K562 (cell line): ENCODE results near the gene MAGEB1. TPM values are rescaled to one million over a fixed set of nuclear protein-coding genes. Genes with fewer than 3 reads are reported as not detected.

ENCODE experiments used
- SIX5 ChIP-seq, 2 experiments: IDR thresholded peaks; 2 replicates each; pipeline ENCODE4 v1.6.1; 2011; ENCODE audit warnings: low read length in 2 of 2, borderline replicate concordance in 1 of 2, low read depth in 1 of 2, mild to moderate bottlenecking in 1 of 2, moderate library complexity in 1 of 2; ENCODE audit not compliant: insufficient read depth in 1 of 2
- ZFX ChIP-seq: sonication (generic); formaldehyde crosslinking; IDR thresholded peaks from 2 replicates; pipeline ENCODE4 v1.8.0; 2022; ENCODE audit warnings: mild to moderate bottlenecking, missing genetic modification reagents, moderate library complexity
- ZNF311 ChIP-seq: fragments of 250-450 bp; sonication (Bioruptor Pico); IDR thresholded peaks from 2 replicates; pipeline ENCODE4 v1.4.0; 2020; ENCODE audit warnings: mild to moderate bottlenecking, moderate library complexity
- polyA plus RNA-seq, 8 experiments: library from polyadenylated mRNA; depleted of rRNA in 4 of 8; stranded (reverse) in 5 of 8; unstranded in 3 of 8; fragments of >200 nt; fragmentation: Nextera tagmentation in 2 of 8; fragmentation: Illumina TruSeq in 1 of 8; extraction: Ambion mirVana in 2 of 8; extraction: Trizol in 1 of 8; gene quantifications; 2 replicates each; pipeline versions ENCODE4 v1.2.1 to v1.2.3, GENCODE V29; 2011 to 2014; ENCODE audit warnings: inconsistent platforms in 1 of 8, missing spikeins in 1 of 8
- total RNA-seq, 7 experiments: library from RNA; depleted of rRNA in 6 of 7; stranded (reverse); fragments of >200 nt in 6 of 7; fragmentation: Illumina TruSeq in 2 of 7; extraction: Trizol in 2 of 7; gene quantifications; 2 replicates each; pipeline versions ENCODE4 v1.2.1 to v1.2.3, GENCODE V29; 2011 to 2021; ENCODE audit warnings: low replicate concordance in 1 of 7
- TF ChIP-seq, protein P1 (sequence below), 2 experiments: fragments of 450-650 bp in 1 of 2; sonication (generic) in 1 of 2; formaldehyde crosslinking in 1 of 2; IDR thresholded peaks; 2 replicates each; pipeline versions ENCODE4 v1.7.1 to v1.9.0; 2016 to 2022; ENCODE audit warnings: inconsistent platforms in 1 of 2, mild to moderate bottlenecking in 1 of 2, missing genetic modification reagents in 1 of 2

Gene MAGEB1
- total and polyA plus RNA-seq, 9 of the 15 experiments (the other 6 are each of a cell fraction or from before 2014, with no cell fraction given), result 32.6 to 100 (median 43.4) TPM

DNA sequence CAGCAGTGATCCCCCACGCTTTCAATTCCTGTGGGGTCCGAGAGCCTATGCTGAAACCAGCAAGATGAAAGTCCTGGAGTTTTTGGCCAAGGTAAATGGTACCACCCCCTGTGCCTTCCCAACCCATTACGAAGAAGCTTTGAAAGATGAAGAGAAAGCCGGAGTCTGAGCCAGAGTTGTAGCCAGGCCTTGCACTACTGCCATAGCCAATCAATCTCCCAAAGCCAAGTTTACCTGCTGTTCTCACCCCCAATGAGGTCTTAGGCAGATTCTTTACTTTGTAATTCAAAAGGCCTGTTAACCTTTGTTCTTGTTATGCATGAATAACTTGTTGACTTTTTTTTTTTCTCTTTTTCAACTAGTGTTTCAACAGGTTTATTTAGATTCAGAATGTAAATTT, 27.6 kb upstream of the MAGEB1 start (continued):
- TF ChIP-seq, protein P1, sequence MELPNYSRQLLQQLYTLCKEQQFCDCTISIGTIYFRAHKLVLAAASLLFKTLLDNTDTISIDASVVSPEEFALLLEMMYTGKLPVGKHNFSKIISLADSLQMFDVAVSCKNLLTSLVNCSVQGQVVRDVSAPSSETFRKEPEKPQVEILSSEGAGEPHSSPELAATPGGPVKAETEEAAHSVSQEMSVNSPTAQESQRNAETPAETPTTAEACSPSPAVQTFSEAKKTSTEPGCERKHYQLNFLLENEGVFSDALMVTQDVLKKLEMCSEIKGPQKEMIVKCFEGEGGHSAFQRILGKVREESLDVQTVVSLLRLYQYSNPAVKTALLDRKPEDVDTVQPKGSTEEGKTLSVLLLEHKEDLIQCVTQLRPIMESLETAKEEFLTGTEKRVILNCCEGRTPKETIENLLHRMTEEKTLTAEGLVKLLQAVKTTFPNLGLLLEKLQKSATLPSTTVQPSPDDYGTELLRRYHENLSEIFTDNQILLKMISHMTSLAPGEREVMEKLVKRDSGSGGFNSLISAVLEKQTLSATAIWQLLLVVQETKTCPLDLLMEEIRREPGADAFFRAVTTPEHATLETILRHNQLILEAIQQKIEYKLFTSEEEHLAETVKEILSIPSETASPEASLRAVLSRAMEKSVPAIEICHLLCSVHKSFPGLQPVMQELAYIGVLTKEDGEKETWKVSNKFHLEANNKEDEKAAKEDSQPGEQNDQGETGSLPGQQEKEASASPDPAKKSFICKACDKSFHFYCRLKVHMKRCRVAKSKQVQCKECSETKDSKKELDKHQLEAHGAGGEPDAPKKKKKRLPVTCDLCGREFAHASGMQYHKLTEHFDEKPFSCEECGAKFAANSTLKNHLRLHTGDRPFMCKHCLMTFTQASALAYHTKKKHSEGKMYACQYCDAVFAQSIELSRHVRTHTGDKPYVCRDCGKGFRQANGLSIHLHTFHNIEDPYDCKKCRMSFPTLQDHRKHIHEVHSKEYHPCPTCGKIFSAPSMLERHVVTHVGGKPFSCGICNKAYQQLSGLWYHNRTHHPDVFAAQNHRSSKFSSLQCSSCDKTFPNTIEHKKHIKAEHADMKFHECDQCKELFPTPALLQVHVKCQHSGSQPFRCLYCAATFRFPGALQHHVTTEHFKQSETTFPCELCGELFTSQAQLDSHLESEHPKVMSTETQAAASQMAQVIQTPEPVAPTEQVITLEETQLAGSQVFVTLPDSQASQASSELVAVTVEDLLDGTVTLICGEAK (IDR thresholded peaks at IDR 0.05), result no peak
- TF ChIP-seq, protein P1 (CRISPR knock-in tag; IDR thresholded peaks at IDR 0.05), result no peak
- TF ChIP-seq SIX5 (IDR thresholded peaks at IDR 0.05; ENCODE audit: borderline replicate concordance in 1 of 2, insufficient read depth in 1 of 2, low read depth in 1 of 2, low read length in 2 of 2) (no peak), ZNF311 (no peak), ZFX (CRISPR knock-in tag) (no peak)
